ENCODE data around the gene C9orf72. TPM values are rescaled to one million over a fixed set of nuclear protein-coding genes. Genes with fewer than 3 reads are reported as not detected.

C9orf72 gene
- total RNA-seq, 1 donor from 2014 or later: 9.4 TPM

DNA sequence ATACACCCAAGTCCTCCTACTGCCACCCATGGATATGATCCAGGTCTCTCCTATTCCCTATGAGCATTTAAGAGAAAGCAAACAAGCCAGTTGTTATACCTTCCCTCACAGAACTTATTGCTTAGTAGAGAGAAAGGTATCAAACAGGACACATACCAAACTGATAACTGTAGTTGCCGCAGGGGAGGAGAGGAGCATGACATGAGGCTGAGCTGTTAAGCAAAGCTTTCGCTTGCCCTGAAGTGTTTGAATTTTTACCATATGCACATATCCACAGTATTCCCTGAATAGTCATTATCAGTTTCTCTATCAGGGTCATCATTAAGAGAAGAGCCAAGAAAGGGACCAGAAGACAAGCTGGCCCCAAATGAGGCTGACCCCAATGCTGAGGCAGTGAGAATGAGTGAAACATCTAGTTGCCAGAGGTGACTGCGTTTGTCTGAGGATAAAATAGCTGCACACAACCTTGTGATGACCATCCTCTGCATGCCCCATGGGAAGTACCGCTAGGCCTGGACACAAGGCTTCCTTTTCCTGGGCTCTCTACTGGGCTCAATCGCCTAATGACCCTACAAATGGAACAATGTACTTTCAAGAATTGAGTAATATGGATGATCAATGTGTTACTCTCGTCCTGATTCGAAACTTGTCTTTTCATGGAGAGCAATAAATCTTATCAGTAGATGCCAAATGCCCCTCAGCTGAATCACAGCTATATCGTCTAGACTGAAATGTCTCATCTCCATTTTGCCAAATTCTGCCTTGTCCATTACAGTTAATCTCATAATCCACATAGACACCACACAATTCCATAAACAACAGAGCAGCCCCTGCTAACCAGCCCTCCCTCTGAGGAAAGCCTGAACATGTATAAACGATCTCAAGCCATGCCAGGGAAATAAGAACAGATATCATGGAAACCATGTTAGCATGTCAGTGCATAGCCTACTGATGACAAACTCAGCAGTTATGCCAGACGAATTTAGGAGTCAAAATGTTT, 53.5 kb downstream of the C9orf72 start:
- TF ChIP-seq, protein P1, sequence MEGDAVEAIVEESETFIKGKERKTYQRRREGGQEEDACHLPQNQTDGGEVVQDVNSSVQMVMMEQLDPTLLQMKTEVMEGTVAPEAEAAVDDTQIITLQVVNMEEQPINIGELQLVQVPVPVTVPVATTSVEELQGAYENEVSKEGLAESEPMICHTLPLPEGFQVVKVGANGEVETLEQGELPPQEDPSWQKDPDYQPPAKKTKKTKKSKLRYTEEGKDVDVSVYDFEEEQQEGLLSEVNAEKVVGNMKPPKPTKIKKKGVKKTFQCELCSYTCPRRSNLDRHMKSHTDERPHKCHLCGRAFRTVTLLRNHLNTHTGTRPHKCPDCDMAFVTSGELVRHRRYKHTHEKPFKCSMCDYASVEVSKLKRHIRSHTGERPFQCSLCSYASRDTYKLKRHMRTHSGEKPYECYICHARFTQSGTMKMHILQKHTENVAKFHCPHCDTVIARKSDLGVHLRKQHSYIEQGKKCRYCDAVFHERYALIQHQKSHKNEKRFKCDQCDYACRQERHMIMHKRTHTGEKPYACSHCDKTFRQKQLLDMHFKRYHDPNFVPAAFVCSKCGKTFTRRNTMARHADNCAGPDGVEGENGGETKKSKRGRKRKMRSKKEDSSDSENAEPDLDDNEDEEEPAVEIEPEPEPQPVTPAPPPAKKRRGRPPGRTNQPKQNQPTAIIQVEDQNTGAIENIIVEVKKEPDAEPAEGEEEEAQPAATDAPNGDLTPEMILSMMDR (conservative IDR thresholded peaks at IDR 0.05; ENCODE audit: low read depth, low read length): no peak
- DNase-seq (ENCODE audit: low read depth): no peak
- H3K4me3 ChIP-seq (ENCODE audit: low read depth, low read length): no peak overlapping the region

DNA sequence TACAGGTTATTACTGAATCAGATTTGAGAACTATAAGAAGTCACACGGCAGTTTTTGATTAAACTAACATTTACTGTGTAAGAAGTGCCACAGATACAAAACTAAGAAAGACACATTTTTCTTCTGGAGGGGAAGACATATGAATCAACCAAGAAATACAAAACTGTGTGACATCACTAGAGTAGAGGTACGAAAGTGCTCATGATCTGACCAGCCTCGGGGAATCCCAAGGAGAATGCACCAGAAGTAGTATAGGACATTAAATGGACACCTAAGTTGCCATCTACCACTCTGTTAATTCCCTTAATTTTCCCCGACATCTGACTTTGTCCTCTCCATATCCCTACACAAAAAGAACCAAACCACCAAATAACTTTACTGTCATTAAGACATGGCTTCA, 54.5 kb downstream of the C9orf72 start:
- H3K4me3 ChIP-seq (ENCODE audit: low read depth, low read length): no peak overlapping the region
- TF ChIP-seq, protein P1 (conservative IDR thresholded peaks at IDR 0.05; ENCODE audit: low read depth, low read length): no peak
- DNase-seq (ENCODE audit: low read depth): no peak

DNA sequence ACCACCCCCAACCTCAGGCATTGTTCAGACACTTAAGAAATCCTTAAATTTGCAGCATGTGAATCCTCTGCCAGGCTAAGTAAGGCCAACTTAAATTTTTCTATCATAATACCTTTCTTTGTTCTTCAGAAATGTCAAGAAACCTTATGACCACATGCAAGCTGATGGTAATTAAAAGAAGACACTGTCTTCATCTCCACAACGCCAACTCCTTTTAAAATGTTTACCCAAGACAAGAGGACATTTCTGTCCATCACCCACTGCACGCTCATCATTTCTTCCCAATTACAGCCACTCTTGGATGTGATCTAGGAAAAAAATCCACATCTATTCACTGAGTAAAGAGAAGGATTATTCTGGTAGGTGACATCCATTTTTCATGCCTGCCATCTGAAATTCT, 55.3 kb downstream of the C9orf72 start:
- no peak for DNase-seq (ENCODE audit: low read depth)
- TF ChIP-seq, protein P1 (conservative IDR thresholded peaks at IDR 0.05; ENCODE audit: low read depth, low read length): no peak
- H3K4me3 ChIP-seq (ENCODE audit: low read depth, low read length): no peak overlapping the region

DNA sequence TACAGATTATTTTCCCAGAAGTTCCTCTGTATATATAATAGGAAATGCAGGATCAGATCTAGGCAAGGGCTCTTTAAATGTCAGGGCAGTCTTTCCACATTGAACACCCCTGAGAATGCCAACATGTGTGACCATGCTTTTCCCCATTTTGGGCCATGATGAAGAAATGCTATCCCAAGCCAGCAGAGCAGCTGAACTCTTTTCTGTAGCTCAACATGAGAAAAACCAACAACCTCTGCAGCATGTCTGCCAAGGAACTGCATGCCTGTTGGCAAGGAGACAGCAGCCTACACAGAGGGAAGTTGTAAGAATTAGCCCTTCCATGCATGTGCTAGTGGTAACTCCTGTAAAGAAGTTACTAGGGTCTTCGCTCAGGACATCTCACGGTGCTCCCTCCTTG, 58.7 kb downstream of the C9orf72 start:
- H3K4me3 ChIP-seq (ENCODE audit: low read depth, low read length): no peak overlapping the region
- DNase-seq (ENCODE audit: low read depth): no peak
- TF ChIP-seq, protein P1 (conservative IDR thresholded peaks at IDR 0.05; ENCODE audit: low read depth, low read length): no peak

DNA sequence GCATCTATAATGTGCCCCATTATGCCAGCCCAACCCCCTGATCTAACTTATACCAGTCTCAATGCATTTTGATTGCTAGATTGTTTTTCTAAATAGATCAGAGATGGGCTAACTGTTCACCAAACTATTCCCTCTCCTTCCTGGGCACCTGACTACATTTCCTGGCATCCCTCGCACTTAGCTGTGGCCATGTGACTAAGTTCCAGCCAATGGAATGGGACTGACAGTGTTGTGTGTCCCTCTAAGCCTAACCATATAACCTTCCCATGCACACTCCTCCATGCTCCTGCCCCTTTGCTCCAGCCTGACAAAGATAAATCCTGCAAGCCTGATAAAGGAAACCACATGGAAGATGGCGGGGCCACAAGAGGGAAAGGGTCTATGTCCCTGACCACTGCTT, 61.5 kb downstream of the C9orf72 start:
- no peak overlapping the region for H3K4me3 ChIP-seq (ENCODE audit: low read depth, low read length)
- DNase-seq (ENCODE audit: low read depth): no peak

DNA sequence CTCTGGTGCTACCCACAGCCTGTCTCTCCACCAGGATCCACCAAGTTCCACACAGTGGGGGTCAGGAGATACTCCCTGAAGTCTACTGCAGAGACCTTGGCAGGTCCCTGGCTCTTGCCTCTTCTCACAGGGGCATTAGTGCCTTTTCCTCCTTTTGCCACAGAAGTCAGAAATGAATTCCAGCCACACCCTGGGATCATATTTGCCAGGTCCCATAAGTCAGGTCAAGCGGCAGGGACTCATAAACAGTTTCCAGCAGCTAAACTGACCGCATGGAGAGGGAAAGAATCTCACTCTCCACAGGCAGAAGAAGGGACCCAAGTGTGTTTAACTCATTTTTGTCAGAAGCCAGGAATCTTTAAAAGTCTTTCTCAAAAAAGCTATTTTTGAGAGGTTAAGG, 62.5 kb downstream of the C9orf72 start:
- no peak for DNase-seq (ENCODE audit: low read depth)
- TF ChIP-seq, protein P1 (conservative IDR thresholded peaks at IDR 0.05; ENCODE audit: low read depth, low read length): no peak
- no peak overlapping the region for H3K4me3 ChIP-seq (ENCODE audit: low read depth, low read length)

More for the DNA sequence above, 61.5 kb downstream of the C9orf72 start:
- TF ChIP-seq, protein P1 (conservative IDR thresholded peaks at IDR 0.05; ENCODE audit: low read depth, low read length): no peak

All from epithelial cell of proximal tubule (primary cell).